ENCODE results near the gene PDZRN3. TPM values are rescaled to one million over a fixed set of nuclear protein-coding genes. Genes with fewer than 3 reads are reported as not detected.

Gene PDZRN3
- total RNA-seq, 1 donor: under 0.01 TPM

DNA sequence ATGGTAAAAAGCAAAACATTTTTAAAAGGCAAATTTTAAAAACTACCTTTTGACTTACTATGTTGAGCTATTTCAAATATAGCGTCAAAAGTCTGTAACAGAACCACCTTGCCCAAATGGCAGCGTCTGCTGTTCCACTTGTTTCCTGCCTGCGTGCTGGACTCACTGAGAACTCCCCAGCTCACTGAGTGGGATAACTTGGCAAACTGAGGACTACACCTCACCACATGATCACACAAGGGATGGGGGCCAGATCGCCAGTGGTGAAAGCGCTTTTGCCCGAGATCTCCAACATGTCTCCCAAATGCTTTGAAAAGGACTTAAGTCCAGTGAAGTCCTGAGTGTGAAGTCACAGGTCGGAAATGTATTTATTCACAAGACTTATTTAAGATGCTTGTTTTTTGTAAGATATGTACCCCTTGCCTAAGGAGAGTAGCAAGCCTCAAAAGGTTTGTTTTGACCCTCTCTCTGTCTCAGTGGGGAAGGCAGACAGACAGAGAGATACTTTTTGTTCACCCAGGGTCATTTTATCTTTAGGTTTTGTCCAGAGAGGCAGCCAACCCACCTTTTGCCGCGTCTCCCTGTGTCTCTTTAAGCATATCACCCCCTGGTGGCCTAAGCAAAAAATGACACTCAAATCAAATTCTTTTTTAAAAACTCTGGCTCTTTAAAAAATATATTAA is 192.6 kb downstream of the PDZRN3 start:
- peak in 2 of 3 donors; percentile 29 to 68 for DNase-seq (ENCODE audit: low read depth in 2 of 3, low spot score in 2 of 3)

DNA sequence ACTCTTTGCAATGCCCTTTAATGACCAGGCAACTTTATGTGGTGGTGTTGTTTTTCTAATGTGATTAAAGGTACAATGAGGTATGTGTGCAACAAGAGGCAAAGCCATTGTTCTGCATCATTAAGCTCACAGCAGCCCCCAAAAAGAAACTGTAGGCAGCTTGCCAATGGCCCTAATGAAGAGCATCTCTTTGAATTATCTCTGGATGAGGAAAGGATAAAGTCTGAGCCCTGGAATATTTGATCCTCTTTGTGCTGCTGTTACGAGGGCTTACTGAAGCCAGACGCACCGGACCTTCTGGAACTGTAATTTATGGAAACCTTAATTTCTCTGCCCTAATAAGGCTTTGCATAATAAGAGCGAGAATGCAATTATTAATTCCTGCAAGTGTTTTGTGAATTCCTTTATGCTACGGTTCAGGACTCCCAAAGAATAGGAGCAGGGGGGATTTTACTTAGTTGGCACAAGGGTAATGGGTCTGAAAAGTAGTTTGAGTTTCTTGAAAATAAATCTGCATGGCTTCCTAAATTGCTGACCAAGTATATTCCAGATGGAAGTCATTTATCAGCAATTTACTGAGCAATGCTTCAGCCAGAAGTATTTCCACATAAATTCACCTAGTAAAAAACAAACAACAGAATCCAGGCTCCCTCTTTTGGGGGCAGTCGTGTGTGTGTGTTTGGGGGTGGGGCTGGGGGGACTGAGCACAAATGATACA is 193.4 kb downstream of the PDZRN3 start:
- DNase-seq (ENCODE audit: low read depth in 2 of 3, low spot score in 2 of 3): no peak

DNA sequence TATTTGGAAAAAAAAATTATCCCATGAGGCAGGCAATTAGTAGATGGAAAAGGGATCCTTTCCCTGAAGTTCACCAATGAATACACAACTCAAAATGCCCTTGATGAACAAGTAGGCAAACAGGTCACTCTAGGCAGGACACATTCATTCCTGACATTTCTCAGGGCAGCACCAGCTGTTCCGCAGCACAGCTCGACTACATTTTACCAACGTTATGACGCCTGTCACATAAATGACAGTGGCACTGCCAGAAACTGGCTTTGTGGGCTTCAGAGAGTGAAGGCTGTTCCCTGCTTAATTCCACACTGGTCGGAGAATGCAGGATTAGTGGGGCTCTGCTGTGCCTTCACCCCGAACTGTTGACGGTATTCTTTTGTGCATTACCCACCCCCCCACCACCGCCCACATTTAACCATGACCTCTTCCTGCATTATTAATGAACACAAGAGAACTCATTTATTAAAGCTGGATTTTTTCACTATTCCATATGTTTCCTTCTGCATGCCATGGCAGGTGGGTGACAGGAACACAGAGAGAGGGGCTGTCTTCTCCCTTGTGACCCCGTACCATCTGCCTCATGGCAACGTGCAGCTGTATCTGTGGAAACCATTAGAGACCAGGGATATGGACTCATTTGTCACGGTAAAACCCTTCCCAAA is 197.6 kb downstream of the PDZRN3 start:
- DNase-seq (ENCODE audit: low read depth in 2 of 3, low spot score in 2 of 3): no peak

DNA sequence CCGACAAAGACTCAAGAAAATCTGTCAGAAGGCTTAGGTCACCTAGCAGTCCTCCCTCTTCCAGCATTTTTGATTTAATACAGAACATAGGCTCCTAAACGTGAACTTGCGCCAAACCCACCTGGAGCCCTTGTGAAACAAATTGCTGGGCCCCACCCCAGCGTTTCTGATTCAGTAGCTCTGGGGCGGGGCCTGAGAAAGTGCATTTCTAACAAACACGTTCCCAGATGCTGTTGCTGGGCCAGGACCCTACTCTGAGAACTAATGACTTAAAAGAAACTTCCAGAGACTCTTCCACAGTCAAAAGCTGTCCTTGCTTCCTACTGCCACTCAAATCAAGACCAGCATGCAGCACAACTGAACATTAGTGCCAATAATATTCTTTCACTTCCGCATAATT is 198.1 kb downstream of the PDZRN3 start:
- DNase-seq (ENCODE audit: low read depth in 2 of 3, low spot score in 2 of 3): no peak

DNA sequence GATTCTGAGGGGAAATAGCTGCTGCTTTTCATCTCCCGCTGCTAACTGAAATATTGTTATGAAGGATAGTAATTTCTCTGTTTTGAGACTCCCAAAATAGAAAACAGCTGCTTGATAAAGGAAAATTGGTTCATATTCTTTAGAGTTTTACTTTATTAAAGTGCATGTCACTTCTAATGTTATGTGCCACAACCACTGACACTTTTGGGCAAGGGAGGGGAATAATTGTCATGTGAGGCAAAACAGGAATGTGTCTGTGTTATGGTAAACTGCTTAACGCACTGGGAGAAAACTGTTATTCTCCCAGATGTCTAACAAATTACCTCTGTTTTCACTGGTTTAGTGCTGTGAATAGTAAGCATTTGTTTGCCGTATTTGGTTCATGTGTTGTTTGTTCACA is 201.6 kb downstream of the PDZRN3 start:
- no peak for DNase-seq (ENCODE audit: low read depth in 2 of 3, low spot score in 2 of 3)

DNA sequence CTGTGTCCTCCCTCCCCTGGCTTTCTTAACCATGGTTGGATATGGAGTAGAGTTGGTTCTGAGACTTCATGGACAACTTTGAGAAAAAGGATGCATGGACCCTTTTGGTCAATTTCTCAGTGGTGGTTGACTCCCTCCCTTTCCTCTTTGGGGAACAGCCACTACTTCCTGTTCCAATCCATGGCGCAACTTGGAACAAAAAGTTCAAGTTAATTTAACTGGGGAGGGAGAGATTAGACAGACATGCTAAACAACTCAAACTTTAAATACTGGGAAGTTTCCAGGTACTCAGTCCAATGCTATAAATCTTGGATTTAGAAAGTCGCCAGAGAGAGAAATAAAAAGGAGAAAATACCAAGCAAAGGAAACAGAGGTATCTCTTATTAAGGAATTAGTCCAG is 202.2 kb downstream of the PDZRN3 start:
- no peak for DNase-seq (ENCODE audit: low read depth in 2 of 3, low spot score in 2 of 3)

DNA sequence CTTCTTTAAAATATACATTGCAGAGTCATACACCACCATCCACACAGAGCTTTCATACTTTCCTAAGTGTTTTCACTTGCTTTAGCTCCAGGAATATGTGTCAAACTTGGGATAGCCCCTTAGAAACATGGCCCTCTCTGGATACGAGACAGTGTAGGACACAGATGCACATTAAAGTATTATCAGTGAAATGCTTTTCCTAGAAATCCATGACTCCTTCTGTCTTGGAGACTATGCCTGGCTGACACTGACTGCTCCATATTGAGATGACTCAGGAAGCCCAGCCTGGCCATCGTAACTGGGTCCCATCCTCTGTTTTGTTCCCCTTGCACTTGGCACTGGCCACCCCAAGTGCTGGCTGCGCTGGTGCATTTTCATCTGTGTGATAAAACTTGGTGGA is 204.8 kb downstream of the PDZRN3 start:
- DNase-seq (ENCODE audit: low read depth in 2 of 3, low spot score in 2 of 3): no peak

DNA sequence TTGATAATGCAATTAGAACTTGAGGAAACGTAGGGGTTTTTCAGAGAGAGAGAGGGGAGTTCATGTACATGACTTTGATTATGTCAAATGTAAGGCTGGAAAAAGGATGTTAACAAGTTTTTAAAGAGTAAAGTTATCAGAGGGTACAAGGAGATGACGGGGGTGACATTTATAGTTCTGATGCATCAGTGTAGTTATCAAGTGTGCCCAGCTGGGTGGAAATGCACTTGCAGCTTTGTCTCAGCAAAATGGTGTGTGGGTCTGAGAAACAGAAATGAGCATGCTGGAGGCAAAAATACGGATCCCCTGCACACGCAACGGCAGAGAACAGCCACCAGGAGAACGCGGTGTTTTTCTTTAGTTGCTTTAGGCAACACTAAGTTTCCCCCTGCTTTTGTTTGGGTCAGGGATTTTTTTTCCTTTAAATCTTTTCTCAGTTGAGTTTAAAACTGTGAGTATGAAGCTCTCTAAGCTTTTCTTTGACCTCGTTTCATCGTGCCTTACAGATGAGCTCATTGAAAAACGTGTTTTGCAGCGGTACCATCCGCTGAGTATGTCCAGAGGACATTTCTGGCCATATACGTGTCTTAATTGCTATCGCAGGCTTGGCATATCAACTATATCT is 205.4 kb downstream of the PDZRN3 start:
- DNase-seq (ENCODE audit: low read depth in 2 of 3, low spot score in 2 of 3): no peak

DNA sequence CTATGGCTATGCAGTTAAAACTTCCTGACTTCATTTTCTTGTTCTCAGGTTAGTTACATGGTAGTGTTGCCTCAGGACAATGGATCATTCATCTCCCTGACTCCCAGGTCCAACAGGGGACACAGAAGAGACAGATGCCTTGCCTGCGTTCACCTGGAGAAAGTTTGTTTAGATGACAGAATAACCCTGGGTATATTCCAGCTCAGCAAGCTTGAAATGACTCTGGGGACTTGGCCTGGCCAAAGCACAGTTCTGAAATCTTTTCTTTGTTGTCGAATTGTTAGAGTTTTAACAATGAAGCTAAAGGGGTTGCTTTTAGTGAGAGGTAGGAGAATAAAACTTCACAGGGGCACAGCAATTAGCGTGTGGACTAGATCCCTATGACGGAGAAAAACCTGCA is 206.1 kb downstream of the PDZRN3 start:
- DNase-seq (ENCODE audit: low read depth in 2 of 3, low spot score in 2 of 3): no peak

DNA sequence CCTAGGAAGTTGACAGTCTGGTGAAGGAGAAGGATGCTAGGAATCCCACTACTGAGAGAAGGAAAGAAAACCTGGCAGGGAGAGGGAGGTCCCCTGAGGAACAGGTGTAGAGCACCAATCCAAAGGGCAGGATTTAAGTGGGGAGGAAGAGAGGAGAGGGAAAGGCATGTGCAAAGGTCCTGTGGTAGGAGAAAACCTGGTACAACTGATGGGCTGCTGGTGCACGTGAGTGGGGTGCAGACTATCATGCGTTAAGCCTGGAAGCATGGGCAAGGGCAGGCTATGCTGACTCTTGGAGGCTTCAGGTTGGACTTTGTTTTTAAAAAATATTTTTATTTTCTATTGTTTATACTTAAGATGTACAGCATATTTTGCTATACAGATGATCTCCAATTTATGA is 209.6 kb downstream of the PDZRN3 start:
- no peak for DNase-seq (ENCODE audit: low read depth in 2 of 3, low spot score in 2 of 3)

DNA sequence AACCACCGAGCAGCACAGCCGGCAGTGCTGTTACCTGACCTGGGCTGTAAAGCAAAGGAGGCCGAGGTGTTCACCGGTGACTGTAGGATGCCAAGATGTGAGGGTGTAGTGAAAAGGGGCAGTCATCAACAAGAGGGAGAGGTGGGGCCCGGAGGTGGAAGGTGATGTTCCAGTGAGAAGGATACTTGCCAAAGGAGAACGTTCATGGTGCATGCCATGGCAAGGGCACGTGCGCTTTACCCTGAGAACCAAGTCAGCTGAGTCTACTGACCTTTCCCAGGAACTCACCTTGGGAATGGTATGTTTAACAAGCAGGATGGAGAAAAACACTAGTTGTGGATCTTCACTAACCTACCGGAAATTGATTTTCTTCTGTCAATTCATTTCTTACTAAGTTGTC is 211.1 kb downstream of the PDZRN3 start:
- no peak for DNase-seq (ENCODE audit: low read depth in 2 of 3, low spot score in 2 of 3)

DNA sequence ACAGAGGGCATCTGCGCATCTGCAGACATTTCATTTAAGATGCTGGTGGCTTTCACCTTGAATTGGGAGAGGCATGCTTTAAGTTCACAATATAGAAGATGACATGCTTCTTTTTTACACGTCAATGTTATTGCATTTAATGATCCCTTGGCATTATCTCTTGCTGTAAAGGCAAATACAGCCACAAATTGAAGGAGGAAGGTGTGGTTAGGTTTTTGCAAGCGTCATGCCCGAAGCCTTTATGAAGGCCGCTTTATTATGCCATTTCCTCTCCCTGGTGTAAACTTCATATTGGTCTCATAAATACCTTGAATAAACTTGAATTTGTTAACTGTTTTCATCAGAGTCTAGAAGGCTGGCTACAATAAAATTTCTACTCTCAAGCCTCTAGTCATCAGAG is 212.7 kb downstream of the PDZRN3 start:
- DNase-seq (ENCODE audit: low read depth in 2 of 3, low spot score in 2 of 3): no peak

DNA sequence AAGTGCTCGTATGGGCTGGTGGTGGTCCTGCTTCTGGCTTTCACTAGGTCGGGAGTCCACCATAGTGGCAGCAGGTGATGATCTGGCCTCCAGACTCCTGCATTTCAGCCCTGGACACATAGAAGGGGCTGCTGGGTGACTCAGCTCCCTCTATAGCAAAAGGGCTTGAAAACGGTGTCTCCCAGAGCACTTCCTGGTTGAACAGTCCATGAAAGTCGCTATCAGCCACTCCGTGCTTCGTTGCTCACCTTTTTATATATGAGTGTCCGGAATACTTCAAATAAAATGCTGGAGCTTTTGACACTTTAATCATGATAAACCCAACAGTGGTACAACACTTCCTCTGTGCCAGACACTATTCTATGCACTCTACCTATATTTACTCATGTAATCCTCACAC is 213.2 kb downstream of the PDZRN3 start:
- DNase-seq (ENCODE audit: low read depth in 2 of 3, low spot score in 2 of 3): no peak

DNA sequence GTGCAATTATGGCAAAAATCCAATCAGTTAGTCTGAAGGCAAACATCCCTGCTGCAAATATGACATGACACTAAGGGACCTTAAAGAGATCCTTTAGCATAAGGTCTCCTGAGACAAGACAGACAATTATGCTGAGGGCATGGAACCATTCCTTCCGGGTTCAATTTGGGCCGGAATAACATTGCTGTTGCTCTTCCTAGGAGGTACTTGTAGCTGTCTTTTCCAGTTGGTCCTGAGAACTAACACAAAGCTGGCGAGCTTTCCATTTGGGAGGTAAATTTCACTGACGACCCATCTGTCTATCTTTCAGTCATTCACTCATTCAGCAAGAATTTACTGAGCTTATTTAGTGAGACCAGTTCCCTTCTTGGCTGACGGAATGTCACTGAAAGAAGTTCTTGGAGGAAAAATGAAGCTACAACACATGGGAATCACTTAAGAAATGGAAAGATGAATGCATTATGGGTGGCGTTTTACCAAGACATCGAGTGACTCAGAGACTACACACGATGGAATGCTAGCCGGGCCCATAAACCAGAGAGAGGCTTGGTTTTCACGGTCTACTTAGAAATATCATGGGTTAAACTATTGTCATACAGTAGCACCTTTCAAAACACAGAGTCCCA is 215.5 kb downstream of the PDZRN3 start:
- DNase-seq (ENCODE audit: low read depth in 2 of 3, low spot score in 2 of 3): no peak

DNA sequence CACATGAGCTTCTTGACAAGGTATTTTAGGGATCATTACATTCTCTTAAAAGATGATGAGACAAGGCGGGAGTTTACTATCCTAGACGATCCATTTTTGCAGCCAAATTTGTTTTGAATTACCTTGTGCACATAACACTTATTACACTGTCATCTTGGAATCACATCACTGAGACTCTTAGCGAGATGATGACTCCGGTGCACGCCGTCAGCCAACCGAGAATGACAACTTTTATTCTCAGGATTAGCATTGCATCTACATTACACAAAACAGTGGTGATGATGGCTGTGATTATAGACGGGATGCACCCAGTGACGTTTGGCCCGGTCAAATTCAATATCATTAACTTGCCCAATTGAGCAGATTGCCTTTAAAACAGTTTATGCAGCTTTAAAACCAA is 216.1 kb downstream of the PDZRN3 start:
- DNase-seq (ENCODE audit: low read depth in 2 of 3, low spot score in 2 of 3): no peak

DNA sequence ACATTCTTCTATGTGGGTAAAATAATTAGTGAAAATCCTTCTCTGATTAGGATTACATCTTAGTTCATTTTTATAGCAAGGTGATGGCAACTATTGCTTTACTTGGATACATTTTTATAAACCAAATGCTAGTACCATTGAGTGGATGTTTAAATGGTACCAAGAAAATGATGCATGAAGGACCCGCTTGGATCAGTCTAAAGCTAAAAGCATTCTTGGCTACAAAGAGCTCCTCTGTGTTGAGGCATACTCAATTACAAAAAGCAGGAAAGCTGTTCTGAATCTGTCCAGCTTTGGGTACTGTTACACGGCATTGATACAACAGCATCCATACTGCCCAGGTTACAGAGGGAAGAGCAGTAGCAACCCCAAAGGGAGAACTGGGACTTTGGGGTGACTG is 217.2 kb downstream of the PDZRN3 start:
- no peak for DNase-seq (ENCODE audit: low read depth in 2 of 3, low spot score in 2 of 3)

DNA sequence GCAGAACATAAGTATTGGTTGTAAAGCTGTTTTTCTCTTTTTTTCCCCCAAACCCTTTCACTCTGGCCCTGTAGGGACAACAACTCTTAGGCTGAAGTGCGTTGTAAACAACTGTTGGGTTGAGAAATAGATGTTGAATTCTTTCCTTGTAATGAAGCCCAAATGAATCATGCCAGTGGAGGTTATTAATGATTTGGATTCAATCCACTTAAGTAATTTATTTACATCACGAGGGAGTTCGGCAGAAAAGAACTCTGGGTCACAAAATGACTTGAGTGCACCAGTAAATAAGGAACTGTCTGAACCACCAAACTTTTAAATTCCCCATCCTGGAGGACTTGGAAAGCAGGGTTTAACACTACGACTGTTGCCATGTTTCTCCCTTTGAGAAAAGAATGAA is 218.9 kb downstream of the PDZRN3 start:
- no peak for DNase-seq (ENCODE audit: low read depth in 2 of 3, low spot score in 2 of 3)

DNA sequence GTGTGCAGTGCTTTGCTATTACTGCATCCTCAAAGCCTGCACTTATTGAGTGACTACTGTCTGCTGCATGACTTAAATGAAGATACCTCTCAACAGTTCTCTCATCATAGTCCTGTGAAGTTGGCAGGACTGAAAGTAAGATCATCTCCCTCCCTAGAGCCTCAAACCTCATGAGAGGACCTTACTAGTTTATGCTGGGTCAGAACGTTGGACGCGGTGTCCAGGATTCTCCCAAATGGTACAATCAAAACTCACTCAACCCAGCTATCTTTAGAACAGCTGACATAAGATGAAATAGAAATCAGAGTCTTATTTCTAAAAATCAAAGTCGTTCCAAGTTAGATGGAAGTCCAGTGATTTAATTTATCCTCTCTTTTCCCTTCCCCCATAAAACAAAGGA is 219.7 kb downstream of the PDZRN3 start:
- DNase-seq (ENCODE audit: low read depth in 2 of 3, low spot score in 2 of 3): no peak

DNA sequence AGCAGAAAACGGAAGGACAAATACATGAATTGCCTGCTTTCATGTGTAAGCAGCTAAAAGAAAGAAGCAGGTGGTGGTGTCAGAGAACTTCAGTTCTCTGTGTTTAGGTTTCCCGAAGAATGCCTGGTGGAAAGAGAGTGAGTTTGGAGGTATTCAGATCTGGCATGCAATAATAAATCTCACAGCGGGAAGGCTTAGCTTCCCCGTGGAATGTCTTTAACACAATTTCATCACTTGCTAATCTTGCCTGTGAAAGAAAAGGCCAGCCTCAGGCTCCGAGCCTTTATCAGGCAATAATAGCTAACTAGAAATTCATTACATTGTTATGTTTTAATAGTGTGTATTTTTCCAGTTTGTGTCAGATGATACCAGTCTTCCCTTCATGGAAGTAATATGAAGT is 220.3 kb downstream of the PDZRN3 start:
- DNase-seq (ENCODE audit: low read depth in 2 of 3, low spot score in 2 of 3): no peak

DNA sequence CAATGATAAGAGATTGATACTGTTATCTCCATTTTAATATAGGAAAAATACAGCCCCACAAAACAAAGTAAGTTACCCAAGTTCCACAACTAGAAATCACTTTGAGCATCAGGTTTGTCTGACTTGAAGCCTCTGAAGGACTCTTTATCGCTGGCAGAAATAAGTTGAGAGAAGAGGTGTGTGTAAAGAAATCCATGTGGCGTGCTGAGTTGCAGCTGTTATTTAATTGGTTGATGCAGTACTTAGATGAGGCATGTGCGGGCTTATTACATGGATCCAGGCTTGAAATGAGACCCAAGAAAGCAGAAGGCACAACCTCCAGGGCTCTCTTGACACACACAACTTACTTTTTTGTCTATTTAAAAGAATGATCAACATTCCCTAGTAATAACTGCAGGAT is 221.3 kb downstream of the PDZRN3 start:
- no peak for DNase-seq (ENCODE audit: low read depth in 2 of 3, low spot score in 2 of 3)

DNA sequence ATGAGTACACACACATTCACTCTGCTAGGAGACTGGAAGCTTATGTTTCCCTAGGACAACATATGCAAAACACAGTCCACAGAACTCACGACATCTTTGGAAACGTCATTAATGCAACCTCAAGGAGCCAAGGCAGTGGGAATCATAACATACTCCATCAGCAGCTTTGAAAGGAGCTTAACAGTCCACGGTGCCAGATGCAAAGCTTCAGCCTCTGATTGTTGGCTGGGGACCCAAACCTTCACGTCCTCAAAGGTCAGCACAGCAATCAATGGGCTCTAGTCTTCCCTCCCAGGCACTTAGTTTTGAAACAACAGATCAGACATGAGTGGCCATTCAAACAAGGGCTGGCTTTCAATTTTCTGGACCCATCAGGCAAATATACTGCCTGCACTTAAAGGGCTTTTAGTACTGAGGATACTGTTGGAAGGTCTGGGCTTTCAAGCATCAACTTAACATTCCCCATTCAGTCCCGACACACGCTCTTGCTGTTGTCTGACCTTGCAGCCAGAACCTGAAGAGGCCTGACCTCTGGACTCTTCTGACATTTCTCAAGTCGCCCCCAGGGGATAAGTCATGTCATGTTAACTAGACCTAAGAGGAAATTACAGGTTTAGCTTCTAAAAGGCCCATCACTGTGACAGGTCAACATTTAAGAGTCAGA is 223.0 kb downstream of the PDZRN3 start:
- no peak for DNase-seq (ENCODE audit: low read depth in 2 of 3, low spot score in 2 of 3)

Measured in hematopoietic multipotent progenitor cell (in vitro differentiated cells).